Transverse colon (tissue), 4 donors: ENCODE results near the gene EIF3A. TPM values are rescaled to one million over a fixed set of nuclear protein-coding genes. Genes with fewer than 3 reads are reported as not detected.

Experiments used
- DNase-seq: peaks from one replicate; pipeline ENCODE4 v3.0.0-alpha.2; 2019
- H3K27ac ChIP-seq, 4 donors: fragments of 200-600 bp; sonication (generic); 2 replicates each; pipeline ENCODE4 v1.5.1; 2016 to 2018; ENCODE audit warnings: inconsistent platforms in 4 of 4
- H3K27me3 ChIP-seq: fragments of 200-600 bp; sonication (generic); 2 replicates; pipeline ENCODE4 v1.5.1; 2017; ENCODE audit warnings: inconsistent platforms
- H3K36me3 ChIP-seq, 4 donors: fragments of 200-600 bp; sonication (generic); 2 replicates each; pipeline ENCODE4 v1.5.1; 2017 to 2019; ENCODE audit warnings: inconsistent platforms in 4 of 4
- H3K4me1 ChIP-seq, 4 donors: fragments of 200-600 bp; sonication (generic); 2 replicates each; pipeline ENCODE4 v1.5.1; 2017 to 2020; ENCODE audit warnings: inconsistent platforms in 4 of 4
- H3K4me3 ChIP-seq, 4 donors: fragments of 200-600 bp; sonication (generic); 1 replicate in 1 of 4; 2 replicates in 3 of 4; pipeline versions ENCODE4 v1.5.1 to v1.6.1; 2017 to 2019; ENCODE audit warnings: inconsistent platforms in 4 of 4
- H3K9me3 ChIP-seq, 2 donors: fragments of 200-600 bp; sonication (generic); 2 replicates each; pipeline ENCODE4 v1.5.1; 2017 to 2019; ENCODE audit warnings: inconsistent platforms in 2 of 2
- EP300 ChIP-seq: sonication (generic); formaldehyde crosslinking; IDR thresholded peaks from one replicate; pipeline ENCODE4 v1.6.1; 2017; ENCODE audit warnings: antibody characterized with exemption, low read depth
- POLR2A ChIP-seq: fragments of 450-650 bp; IDR thresholded peaks from one replicate; pipeline ENCODE4 v1.6.1; 2016; ENCODE audit warnings: antibody characterized with exemption, mild to moderate bottlenecking, moderate library complexity
- POLR2AphosphoS5 ChIP-seq, 3 donors: sonication (generic); formaldehyde crosslinking; IDR thresholded peaks; one replicate each; pipeline ENCODE4 v1.6.1; 2016; ENCODE audit warnings: antibody characterized with exemption in 3 of 3
- WGBS, 2 donors: methylation state at CpG; one replicate each; pipeline ENCODE4 v1.1.5; 2018; ENCODE audit warnings: low coverage in 1 of 2; 5-methylcytosine and 5-hydroxymethylcytosine counted together
- in situ Hi-C, 4 donors: fragments of 200-750 bp; cut with MboI; loops; one replicate each; pipeline versions ENCODE4 v1.15.0 to v1.15.1; 2017; ENCODE audit warnings: low sequenced_read_pairs in 3 of 4, low pct_ligation_motif_present in 1 of 4, low pct_unique_long_range_greater_than_20kb in 1 of 4
- intact Hi-C: fragments of 100-400 bp; cut with DNase I; formaldehyde crosslinking; loops from one replicate; pipeline ENCODE4 v1.15.1; 2023; ENCODE audit warnings: low total_unique reads
- total RNA-seq, 4 donors: library from RNA; depleted of rRNA; stranded (reverse); fragments of >200 nt; gene quantifications; one replicate each; pipeline ENCODE4 v1.1.0, GENCODE V29; 2016
- TF ChIP-seq, protein P1 (sequence below), 5 experiments: fragments of 200-600 bp in 3 of 5; fragments of 450-650 bp in 2 of 5; sonication (generic) in 3 of 5; IDR thresholded peaks; 1 replicate in 2 of 5; 2 replicates in 3 of 5; pipeline ENCODE4 v1.5.1; 2016 to 2017; ENCODE audit warnings: antibody characterized with exemption in 5 of 5, inconsistent platforms in 3 of 5, mild to moderate bottlenecking in 2 of 5, moderate library complexity in 1 of 5

EIF3A gene, protein sequence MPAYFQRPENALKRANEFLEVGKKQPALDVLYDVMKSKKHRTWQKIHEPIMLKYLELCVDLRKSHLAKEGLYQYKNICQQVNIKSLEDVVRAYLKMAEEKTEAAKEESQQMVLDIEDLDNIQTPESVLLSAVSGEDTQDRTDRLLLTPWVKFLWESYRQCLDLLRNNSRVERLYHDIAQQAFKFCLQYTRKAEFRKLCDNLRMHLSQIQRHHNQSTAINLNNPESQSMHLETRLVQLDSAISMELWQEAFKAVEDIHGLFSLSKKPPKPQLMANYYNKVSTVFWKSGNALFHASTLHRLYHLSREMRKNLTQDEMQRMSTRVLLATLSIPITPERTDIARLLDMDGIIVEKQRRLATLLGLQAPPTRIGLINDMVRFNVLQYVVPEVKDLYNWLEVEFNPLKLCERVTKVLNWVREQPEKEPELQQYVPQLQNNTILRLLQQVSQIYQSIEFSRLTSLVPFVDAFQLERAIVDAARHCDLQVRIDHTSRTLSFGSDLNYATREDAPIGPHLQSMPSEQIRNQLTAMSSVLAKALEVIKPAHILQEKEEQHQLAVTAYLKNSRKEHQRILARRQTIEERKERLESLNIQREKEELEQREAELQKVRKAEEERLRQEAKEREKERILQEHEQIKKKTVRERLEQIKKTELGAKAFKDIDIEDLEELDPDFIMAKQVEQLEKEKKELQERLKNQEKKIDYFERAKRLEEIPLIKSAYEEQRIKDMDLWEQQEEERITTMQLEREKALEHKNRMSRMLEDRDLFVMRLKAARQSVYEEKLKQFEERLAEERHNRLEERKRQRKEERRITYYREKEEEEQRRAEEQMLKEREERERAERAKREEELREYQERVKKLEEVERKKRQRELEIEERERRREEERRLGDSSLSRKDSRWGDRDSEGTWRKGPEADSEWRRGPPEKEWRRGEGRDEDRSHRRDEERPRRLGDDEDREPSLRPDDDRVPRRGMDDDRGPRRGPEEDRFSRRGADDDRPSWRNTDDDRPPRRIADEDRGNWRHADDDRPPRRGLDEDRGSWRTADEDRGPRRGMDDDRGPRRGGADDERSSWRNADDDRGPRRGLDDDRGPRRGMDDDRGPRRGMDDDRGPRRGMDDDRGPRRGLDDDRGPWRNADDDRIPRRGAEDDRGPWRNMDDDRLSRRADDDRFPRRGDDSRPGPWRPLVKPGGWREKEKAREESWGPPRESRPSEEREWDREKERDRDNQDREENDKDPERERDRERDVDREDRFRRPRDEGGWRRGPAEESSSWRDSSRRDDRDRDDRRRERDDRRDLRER (N-terminal part only)
- total RNA-seq: 100 to 1,000 TPM in 2 of 4 donors, 10 to 100 TPM in 2; 68.1 to 119 (median 99.6) TPM

DNA sequence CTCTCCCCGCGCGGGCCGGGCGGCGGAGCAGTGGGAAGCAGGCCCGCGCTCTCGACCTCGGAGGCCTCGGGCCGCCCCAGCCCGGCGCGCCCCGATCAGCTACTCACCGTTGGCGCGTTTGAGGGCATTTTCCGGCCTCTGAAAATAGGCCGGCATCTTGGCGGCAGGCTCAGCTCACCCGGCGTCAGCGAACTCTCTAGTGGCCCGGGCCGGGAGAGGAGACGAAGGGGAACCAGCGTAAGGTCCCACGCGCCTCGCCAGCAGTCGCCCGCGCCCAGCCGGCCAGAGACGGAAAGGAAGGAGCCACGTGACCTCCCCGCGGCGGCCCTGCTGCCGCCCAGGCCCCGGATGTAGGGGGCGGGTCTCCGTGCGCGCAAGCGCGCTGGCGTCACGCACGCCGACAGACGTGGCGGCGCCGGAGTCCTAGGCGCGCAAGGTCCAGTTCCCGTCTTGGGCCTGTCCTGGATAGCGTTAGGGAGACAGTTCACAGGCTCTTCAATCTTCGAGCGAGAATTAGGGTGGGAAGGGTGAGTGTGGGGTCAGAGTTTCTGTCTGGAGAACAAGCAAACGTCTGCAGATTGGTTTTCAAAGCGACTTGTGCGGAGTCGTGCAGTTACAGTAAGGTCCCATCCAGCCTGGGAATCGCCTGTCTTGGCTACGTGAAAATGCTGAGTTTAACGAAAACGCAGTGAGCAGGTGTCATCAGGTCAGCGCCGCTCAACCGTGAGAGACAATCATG is at the start of gene EIF3A:
Gene EIF3A, minus strand, starts transcription at position 297 of the 739 bp plus-strand sequence. Its CDS starts 141 bp downstream, at position 156.
- in situ Hi-C loops: no loop called here
- intact Hi-C loops: no loop called here

GRCh38 chr10:119129721-119130120 is 49.1 kb upstream of the EIF3A start:
- 77 to 85% methylated on average over 3 to 4 of the region's 4 CpGs for WGBS, 2 donors
- Histone ChIP-seq H3K27ac (no peak overlapping the region), H3K27me3 (no peaks in the 10 kb centered on the region), H3K9me3 (no peaks in the 10 kb centered on the region), H3K4me3 (no peak overlapping the region), H3K36me3 (peaks cover 0 to 51% (median 10%) of the 10 kb centered on the region in 4 donors), H3K4me1 (peaks cover 0 to 5% (median 1%) of the 10 kb centered on the region in 4 donors)
- TF ChIP-seq EP300 (no peak), POLR2A (no peak), POLR2AphosphoS5 (IDR thresholded peaks at IDR 0.05) (no peak)
- TF ChIP-seq, protein P1, sequence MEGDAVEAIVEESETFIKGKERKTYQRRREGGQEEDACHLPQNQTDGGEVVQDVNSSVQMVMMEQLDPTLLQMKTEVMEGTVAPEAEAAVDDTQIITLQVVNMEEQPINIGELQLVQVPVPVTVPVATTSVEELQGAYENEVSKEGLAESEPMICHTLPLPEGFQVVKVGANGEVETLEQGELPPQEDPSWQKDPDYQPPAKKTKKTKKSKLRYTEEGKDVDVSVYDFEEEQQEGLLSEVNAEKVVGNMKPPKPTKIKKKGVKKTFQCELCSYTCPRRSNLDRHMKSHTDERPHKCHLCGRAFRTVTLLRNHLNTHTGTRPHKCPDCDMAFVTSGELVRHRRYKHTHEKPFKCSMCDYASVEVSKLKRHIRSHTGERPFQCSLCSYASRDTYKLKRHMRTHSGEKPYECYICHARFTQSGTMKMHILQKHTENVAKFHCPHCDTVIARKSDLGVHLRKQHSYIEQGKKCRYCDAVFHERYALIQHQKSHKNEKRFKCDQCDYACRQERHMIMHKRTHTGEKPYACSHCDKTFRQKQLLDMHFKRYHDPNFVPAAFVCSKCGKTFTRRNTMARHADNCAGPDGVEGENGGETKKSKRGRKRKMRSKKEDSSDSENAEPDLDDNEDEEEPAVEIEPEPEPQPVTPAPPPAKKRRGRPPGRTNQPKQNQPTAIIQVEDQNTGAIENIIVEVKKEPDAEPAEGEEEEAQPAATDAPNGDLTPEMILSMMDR (IDR thresholded peaks at IDR 0.05): no peak
- no peak for DNase-seq
- intact Hi-C loops: no loop called here
- in situ Hi-C loops: loop anchor here in 1 of 4 donors (25.0 kb wide), 1 partner anchor 92 kb away; the partner anchor contains the start of gene NANOS1

More for the DNA sequence above, at the start of gene EIF3A:
- Histone ChIP-seq H3K9me3 (no peaks in the 10 kb centered on the region), H3K4me1 (peaks cover 7 to 48% (median 31%) of the 10 kb centered on the region in 4 donors), H3K4me3 (peak within 1 kb of the TSS; percentile 72 to 97 (median 91)), H3K27ac (peak within 1 kb of the TSS; percentile 97 to 99 (median 98)), H3K27me3 (no peaks in the 10 kb centered on the region), H3K36me3 (no peaks in the 10 kb centered on the region)
- DNase-seq: peak; percentile 94
- 0% methylated on average over 33 of the region's 74 CpGs; no CpG with 5 or more reads in 1 of the 2 donors for WGBS, 2 donors
- TF ChIP-seq POLR2AphosphoS5 (IDR thresholded peaks at IDR 0.05): peak; percentile 99
- TF ChIP-seq, protein P1 (IDR thresholded peaks at IDR 0.05): no peak
- peak; percentile 98 for TF ChIP-seq POLR2A
- TF ChIP-seq EP300: no peak

DNA sequence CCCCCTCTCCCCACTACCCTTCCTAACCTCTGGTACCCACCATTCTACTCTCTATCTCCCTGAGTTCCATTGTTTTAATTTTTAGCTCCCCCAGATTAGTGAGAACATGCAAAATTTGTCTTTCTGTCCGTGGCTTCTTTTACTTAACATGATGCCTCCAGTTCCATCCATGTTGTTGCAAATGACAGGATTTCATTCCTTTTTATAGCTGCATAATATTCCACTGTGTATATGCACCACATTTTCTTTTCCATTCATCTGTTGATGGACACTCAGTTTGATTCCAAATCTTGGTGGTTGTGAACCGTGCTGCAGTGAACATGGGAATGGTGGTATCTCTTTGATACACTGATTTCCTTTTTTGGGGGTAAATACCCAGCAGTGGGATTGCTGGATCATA is 45.3 kb upstream of the EIF3A start:
- in situ Hi-C loops (loop anchor here in 1 of 4 donors (25.0 kb wide), 1 partner anchor 89 kb away; the partner anchor contains the start of gene NANOS1), intact Hi-C loops (no loop called here)
- 97 to 100% methylated on average over 2 of the region's 2 CpGs for WGBS, 2 donors
- no peak for DNase-seq
- Histone ChIP-seq H3K36me3 (peaks cover 0 to 57% (median 22%) of the 10 kb centered on the region in 4 donors), H3K4me1 (peaks cover 0 to 3% (median under 1%) of the 10 kb centered on the region in 4 donors), H3K4me3 (no peak overlapping the region), H3K27me3 (no peaks in the 10 kb centered on the region), H3K9me3 (no peaks in the 10 kb centered on the region), H3K27ac (no peak overlapping the region)
- TF ChIP-seq, protein P1 (IDR thresholded peaks at IDR 0.05): no peak
- no peak for TF ChIP-seq EP300
- TF ChIP-seq POLR2A: no peak
- TF ChIP-seq POLR2AphosphoS5 (IDR thresholded peaks at IDR 0.05): no peak
